Body of pancreas (tissue), 4 donors: Measurements from ENCODE around the gene NR1H4. TPM values are rescaled to one million over a fixed set of nuclear protein-coding genes. Genes with fewer than 3 reads are reported as not detected.

Source experiments
- ATAC-seq: fragments of 150-250 bp; one replicate; pipeline ENCODE4 v1.9.1; 2016
- DNase-seq, 4 donors: peaks; one replicate each; pipeline ENCODE4 v3.0.0-alpha.2; 2019
- H3K27ac ChIP-seq, 4 donors: fragments of 200-600 bp; sonication (generic); 1 replicate in 3 of 4; 2 replicates in 1 of 4; pipeline versions ENCODE4 v1.5.1 to v1.6.1; 2016 to 2019; ENCODE audit warnings: mild to moderate bottlenecking in 1 of 4, mixed read lengths in 1 of 4, moderate library complexity in 1 of 4
- H3K27me3 ChIP-seq, 2 donors: fragments of 200-600 bp; sonication (generic); one replicate each; pipeline ENCODE4 v1.6.0; 2016; ENCODE audit warnings: mild to moderate bottlenecking in 1 of 2
- H3K36me3 ChIP-seq, 2 donors: fragments of 200-600 bp; sonication (generic); replicated peaks in 1 of 2; 2 replicates each; pipeline ENCODE4 v1.5.1; 2016; ENCODE audit warnings: low read depth in 2 of 2; ENCODE audit not compliant: insufficient read depth in 1 of 2
- H3K4me1 ChIP-seq: fragments of 200-600 bp; sonication (generic); one replicate; pipeline ENCODE4 v1.6.0; 2016
- H3K4me3 ChIP-seq, 2 donors: fragments of 200-600 bp; sonication (generic); 1 replicate in 1 of 2; 2 replicates in 1 of 2; pipeline ENCODE4 v1.5.1; 2016 to 2019
- H3K9me3 ChIP-seq, 3 donors: fragments of 200-600 bp; sonication (generic); 1 replicate in 2 of 3; 2 replicates in 1 of 3; pipeline ENCODE4 v1.5.1; 2016
- POLR2A ChIP-seq, 3 donors: fragments of 450-650 bp; IDR thresholded peaks; one replicate each; pipeline ENCODE4 v1.6.1; 2016; ENCODE audit warnings: antibody characterized with exemption in 3 of 3, mild to moderate bottlenecking in 2 of 3
- WGBS, 2 donors: methylation state at CpG; one replicate each; pipeline ENCODE4 v1.1.5; 2017; 5-methylcytosine and 5-hydroxymethylcytosine counted together
- intact Hi-C: fragments of 100-400 bp; cut with DNase I; formaldehyde crosslinking; loops from one replicate; pipeline ENCODE4 v1.15.1; 2023
- total RNA-seq, 2 donors: library from RNA; depleted of rRNA; stranded (reverse); fragments of >200 nt; gene quantifications; one replicate each; pipeline ENCODE4 v1.1.0, GENCODE V29; 2016
- TF ChIP-seq, protein P1 (sequence below), 7 experiments: fragments of 450-650 bp in 4 of 7; fragments of 200-600 bp in 3 of 7; sonication (generic) in 3 of 7; IDR thresholded peaks; one replicate each; pipeline ENCODE4 v1.5.1; 2016 to 2019; ENCODE audit warnings: antibody characterized with exemption in 7 of 7

NR1H4 gene
- total RNA-seq, 2 donors from 2014 or later: 1.3 to 2.9 TPM

DNA sequence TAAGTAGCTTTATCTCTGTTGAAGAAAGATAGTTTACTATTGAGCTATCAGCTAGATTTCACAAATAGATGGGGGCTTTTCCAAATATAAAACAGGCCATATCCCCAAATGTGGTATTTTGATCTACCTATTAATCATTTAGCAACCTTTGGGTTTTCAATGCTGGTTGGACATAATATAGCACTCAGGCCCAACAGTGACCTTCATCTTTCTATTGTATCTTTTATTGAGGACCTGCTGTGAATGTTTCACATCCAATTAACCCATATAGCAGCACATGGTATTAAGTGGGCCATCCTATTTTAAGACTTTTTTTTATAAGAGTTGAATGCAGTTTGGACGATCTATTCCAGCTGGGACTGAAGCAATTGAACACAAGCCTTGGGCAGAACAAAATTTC lies 10.0 kb upstream of the NR1H4 start:
- intact Hi-C loops: no loop called here
- 78 to 91% methylated on average over 1 of the region's 1 CpG for WGBS, 2 donors
- no peak for ATAC-seq
- Histone ChIP-seq H3K9me3 (no peaks in the 10 kb centered on the region), H3K4me3 (no peak overlapping the region), H3K4me1 (no peaks in the 10 kb centered on the region), H3K27ac (no peak overlapping the region), H3K27me3 (no peaks in the 10 kb centered on the region), H3K36me3 (no peaks in the 10 kb centered on the region)
- no peak for DNase-seq
- TF ChIP-seq, protein P1, sequence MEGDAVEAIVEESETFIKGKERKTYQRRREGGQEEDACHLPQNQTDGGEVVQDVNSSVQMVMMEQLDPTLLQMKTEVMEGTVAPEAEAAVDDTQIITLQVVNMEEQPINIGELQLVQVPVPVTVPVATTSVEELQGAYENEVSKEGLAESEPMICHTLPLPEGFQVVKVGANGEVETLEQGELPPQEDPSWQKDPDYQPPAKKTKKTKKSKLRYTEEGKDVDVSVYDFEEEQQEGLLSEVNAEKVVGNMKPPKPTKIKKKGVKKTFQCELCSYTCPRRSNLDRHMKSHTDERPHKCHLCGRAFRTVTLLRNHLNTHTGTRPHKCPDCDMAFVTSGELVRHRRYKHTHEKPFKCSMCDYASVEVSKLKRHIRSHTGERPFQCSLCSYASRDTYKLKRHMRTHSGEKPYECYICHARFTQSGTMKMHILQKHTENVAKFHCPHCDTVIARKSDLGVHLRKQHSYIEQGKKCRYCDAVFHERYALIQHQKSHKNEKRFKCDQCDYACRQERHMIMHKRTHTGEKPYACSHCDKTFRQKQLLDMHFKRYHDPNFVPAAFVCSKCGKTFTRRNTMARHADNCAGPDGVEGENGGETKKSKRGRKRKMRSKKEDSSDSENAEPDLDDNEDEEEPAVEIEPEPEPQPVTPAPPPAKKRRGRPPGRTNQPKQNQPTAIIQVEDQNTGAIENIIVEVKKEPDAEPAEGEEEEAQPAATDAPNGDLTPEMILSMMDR (IDR thresholded peaks at IDR 0.05): no peak

DNA sequence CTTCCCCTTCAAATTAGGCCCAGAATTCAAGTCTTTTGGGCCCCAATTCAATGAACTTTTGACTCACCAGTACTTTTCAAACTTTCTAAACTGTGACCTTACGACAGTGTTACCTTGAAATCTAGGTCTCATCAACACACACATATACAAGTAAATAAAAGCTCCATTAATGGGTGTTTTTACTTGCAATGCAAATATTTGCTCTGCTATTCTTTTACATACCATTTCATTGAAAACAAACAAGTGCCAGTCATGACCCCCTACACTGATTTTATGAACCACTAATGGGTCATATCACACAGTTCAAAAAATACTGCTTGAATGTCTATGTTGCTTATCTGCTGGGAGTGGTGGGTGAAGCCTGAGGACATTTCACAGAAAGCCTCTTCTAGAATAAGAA lies 9.1 kb upstream of the NR1H4 start:
- intact Hi-C loops: no loop called here
- Histone ChIP-seq H3K27me3 (no peaks in the 10 kb centered on the region), H3K4me1 (no peaks in the 10 kb centered on the region), H3K4me3 (no peak overlapping the region), H3K36me3 (no peaks in the 10 kb centered on the region), H3K27ac (no peak overlapping the region), H3K9me3 (no peaks in the 10 kb centered on the region)
- TF ChIP-seq, protein P1 (IDR thresholded peaks at IDR 0.05): no peak
- TF ChIP-seq POLR2A (IDR thresholded peaks at IDR 0.05): no peak
- ATAC-seq: no peak
- no peak for DNase-seq
- WGBS, 2 donors: 88 to 94% methylated on average over 1 of the region's 1 CpG

DNA sequence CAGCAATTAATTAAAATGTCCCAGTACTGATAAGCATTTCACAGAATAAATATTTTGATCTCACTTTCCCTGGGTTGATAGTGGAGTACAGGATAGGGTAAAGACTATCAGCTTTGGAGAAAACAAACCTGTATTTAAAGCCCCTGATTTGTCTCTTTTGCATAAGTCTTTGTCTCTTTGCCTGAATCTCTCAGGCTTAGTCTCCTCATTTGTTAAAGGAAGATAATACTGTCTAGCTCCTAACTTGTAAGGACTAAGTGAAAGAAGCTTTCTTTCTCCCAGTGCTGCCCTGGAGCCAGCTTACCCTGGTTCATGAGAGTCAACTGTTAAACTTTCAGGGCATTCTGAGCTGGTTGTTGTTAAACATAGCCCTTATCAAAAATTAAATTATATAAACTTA lies 5.5 kb upstream of the NR1H4 start:
- DNase-seq (no peak), ATAC-seq (no peak)
- H3K9me3 ChIP-seq: no peaks in the 10 kb centered on the region
- intact Hi-C loops: no loop called here
- no peaks in the 10 kb centered on the region for H3K27me3 ChIP-seq
- H3K27ac ChIP-seq: no peak overlapping the region
- no peak overlapping the region for H3K4me3 ChIP-seq
- H3K4me1 ChIP-seq: no peaks in the 10 kb centered on the region
- no peak for TF ChIP-seq POLR2A (IDR thresholded peaks at IDR 0.05)
- no peaks in the 10 kb centered on the region for H3K36me3 ChIP-seq

DNA sequence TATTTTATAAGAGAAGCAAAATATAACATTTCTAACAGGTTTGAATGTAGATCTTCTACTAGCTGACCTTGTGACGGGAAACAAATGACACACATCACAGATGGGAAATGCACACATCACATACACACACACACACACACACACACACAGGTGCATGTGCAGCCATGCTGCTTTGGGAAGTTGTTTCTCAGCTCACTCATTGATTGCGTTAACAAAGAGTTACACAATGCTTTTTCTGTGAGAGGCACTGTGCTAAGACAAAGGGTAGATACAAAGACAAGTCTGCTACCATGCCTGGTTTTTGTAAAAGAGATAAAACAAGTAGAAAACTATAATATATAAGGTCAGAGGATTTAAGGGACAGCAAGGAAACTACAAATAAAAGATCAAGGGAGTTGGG lies 1.3 kb upstream of the NR1H4 start:
- Histone ChIP-seq H3K4me3 (no peak overlapping the region), H3K27ac (no peak overlapping the region), H3K9me3 (no peaks in the 10 kb centered on the region), H3K27me3 (no peaks in the 10 kb centered on the region), H3K36me3 (no peaks in the 10 kb centered on the region), H3K4me1 (peaks cover 9% of the 10 kb centered on the region)
- 68 to 75% methylated on average over 2 of the region's 2 CpGs for WGBS, 2 donors
- no peak for ATAC-seq
- no peak for TF ChIP-seq POLR2A (IDR thresholded peaks at IDR 0.05)
- TF ChIP-seq, protein P1 (IDR thresholded peaks at IDR 0.05): no peak
- intact Hi-C loops: no loop called here
- no peak for DNase-seq

DNA sequence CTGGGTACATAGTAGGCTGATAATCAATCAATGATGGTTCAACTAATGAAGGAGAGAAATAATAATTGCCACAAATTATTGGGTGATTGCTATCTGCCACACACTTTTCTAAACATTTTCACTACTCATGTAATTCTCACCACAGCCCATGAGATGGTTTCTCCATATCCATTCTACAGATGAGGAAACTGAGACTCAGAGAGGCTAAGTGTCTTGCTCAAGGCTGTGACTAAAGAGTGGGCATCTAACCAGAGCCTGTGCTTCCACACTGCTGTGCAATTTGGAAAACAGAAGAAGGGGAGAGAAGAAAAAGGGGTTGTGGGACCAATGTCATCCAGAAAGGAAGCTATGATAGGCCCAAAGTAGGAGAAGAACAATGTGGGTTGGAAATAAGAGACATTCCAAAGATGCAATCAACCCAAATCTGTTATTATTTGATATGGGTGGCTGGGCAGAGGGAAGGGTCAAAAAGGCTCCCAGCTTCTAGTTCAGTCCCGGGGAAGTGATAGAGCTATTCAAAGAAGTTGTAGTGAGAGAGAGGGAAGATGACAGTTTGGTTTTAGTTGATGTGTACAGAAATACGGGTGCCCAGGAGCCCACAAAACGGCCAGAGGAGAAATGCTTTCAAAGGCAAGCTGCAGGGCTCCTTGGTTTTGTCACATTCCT lies 483 bp upstream of the NR1H4 start:
- Histone ChIP-seq H3K4me1 (peaks cover 9% of the 10 kb centered on the region), H3K36me3 (no peaks in the 10 kb centered on the region), H3K27ac (no peak overlapping the region), H3K27me3 (no peaks in the 10 kb centered on the region), H3K9me3 (no peaks in the 10 kb centered on the region), H3K4me3 (no peak overlapping the region)
- 35 to 37% methylated on average over 3 of the region's 3 CpGs for WGBS, 2 donors
- no peak for DNase-seq
- no peak for TF ChIP-seq POLR2A (IDR thresholded peaks at IDR 0.05)
- TF ChIP-seq, protein P1 (IDR thresholded peaks at IDR 0.05): no peak
- ATAC-seq: no peak
- intact Hi-C loops: no loop called here
